Right atrium auricular region (tissue), 2 donors: ENCODE measurements around the gene HSF2. TPM values are rescaled to one million over a fixed set of nuclear protein-coding genes. Genes with fewer than 3 reads are reported as not detected.

ENCODE experiments used
- DNase-seq: peaks from one replicate; pipeline ENCODE4 v3.0.0-alpha.2; 2019; ENCODE audit warnings: low spot score
- H3K27ac ChIP-seq, 2 donors: fragments of 200-600 bp; sonication (generic); 1 replicate in 1 of 2; 2 replicates in 1 of 2; pipeline ENCODE4 v1.5.1; 2016 to 2019
- H3K27me3 ChIP-seq, 2 donors: fragments of 200-600 bp; sonication (generic); one replicate each; pipeline versions ENCODE4 v1.5.1 to v1.6.0; 2017 to 2019
- H3K36me3 ChIP-seq: fragments of 200-600 bp; sonication (generic); one replicate; pipeline ENCODE4 v1.5.1; 2016
- H3K4me1 ChIP-seq, 2 donors: fragments of 200-600 bp; sonication (generic); one replicate each; pipeline versions ENCODE4 v1.5.1 to v1.6.0; 2017 to 2019
- H3K4me3 ChIP-seq, 2 donors: fragments of 200-600 bp; sonication (generic); 1 replicate in 1 of 2; 2 replicates in 1 of 2; pipeline ENCODE4 v1.5.1; 2017 to 2019; ENCODE audit warnings: mild to moderate bottlenecking in 1 of 2, moderate library complexity in 1 of 2
- H3K9me3 ChIP-seq, 2 donors: fragments of 200-600 bp; sonication (generic); one replicate each; pipeline ENCODE4 v1.5.1; 2019
- CTCF ChIP-seq, 2 donors: fragments of 200-600 bp; sonication (generic); IDR thresholded peaks; one replicate each; pipeline ENCODE4 v1.5.1; 2019; ENCODE audit warnings: antibody characterized with exemption in 2 of 2
- total RNA-seq, 2 donors: library from RNA; depleted of rRNA; stranded (reverse); fragments of >200 nt; gene quantifications; one replicate each; pipeline ENCODE4 v1.1.0, GENCODE V29; 2016

HSF2 gene
- total RNA-seq, 2 donors from 2014 or later: 37.5 to 65.9 TPM

GRCh38 chr6:122461885-122462284 is 62.4 kb downstream of the HSF2 start:
- DNase-seq: no peak
- peaks cover 0 to 81% of the 10 kb centered on the region in 2 donors for H3K4me1 ChIP-seq
- no peak for TF ChIP-seq CTCF (IDR thresholded peaks at IDR 0.05)
- H3K27ac ChIP-seq: no peak overlapping the region
- H3K27me3 ChIP-seq: no peaks in the 10 kb centered on the region
- H3K36me3 ChIP-seq: peaks cover 23% of the 10 kb centered on the region
- no peak overlapping the region for H3K4me3 ChIP-seq
- no peaks in the 10 kb centered on the region for H3K9me3 ChIP-seq

- Histone ChIP-seq H3K27ac (peak within 1 kb of the TSS; percentile 96 to 98), H3K4me1 (peaks cover 0 to 36% of the 10 kb centered on the region in 2 donors), H3K9me3 (no peaks in the 10 kb centered on the region), H3K36me3 (peaks cover 1% of the 10 kb centered on the region), H3K4me3 (peak within 1 kb of the TSS; percentile 91), H3K27me3 (no peaks in the 10 kb centered on the region)
- peak; percentile 97 for DNase-seq
- no peak for TF ChIP-seq CTCF (IDR thresholded peaks at IDR 0.05)
Measured at GRCh38 chr6:122471107-122472021, 71.9 kb downstream of the HSF2 start, which contains the start of gene SERINC1. SERINC1 (minus strand) TSS chr6:122471807; CDS start chr6:122471737, 70 bp downstream.

DNA sequence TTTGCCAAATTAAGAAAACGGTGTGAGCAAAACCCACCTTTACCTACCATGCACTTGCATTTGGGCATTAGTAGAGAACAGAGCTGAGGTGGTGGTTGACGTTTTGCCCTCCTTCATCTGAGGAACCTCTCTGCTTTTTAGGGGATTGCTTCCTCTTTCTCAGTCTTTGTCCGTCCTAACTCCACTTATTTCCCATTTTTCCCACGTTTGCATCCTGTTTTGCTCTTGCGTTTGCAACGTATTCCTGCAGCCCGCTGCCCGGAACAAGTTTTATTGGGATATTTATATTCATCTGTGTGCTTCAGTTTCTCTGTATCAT is 72.5 kb downstream of the HSF2 start:
- DNase-seq: no peak
- H3K27ac ChIP-seq: peak overlapping the region; percentile 96 to 98
- no peaks in the 10 kb centered on the region for H3K27me3 ChIP-seq
- no peaks in the 10 kb centered on the region for H3K36me3 ChIP-seq
- peak overlapping the region; percentile 91 for H3K4me3 ChIP-seq
- peaks cover 0 to 31% of the 10 kb centered on the region in 2 donors for H3K4me1 ChIP-seq
- no peak for TF ChIP-seq CTCF (IDR thresholded peaks at IDR 0.05)
- H3K9me3 ChIP-seq: no peaks in the 10 kb centered on the region

- peak in 1 of 2 donors; percentile 52 for TF ChIP-seq CTCF (IDR thresholded peaks at IDR 0.05)
- no peaks in the 10 kb centered on the region for H3K36me3 ChIP-seq
- peaks cover 0 to 6% of the 10 kb centered on the region in 2 donors for H3K4me1 ChIP-seq
- no peak overlapping the region for H3K4me3 ChIP-seq
- H3K9me3 ChIP-seq: no peaks in the 10 kb centered on the region
- no peak for DNase-seq
- no peaks in the 10 kb centered on the region for H3K27me3 ChIP-seq
- no peak overlapping the region for H3K27ac ChIP-seq
Measured at GRCh38 chr6:122476131-122476530, 76.7 kb downstream of the HSF2 start.

DNA sequence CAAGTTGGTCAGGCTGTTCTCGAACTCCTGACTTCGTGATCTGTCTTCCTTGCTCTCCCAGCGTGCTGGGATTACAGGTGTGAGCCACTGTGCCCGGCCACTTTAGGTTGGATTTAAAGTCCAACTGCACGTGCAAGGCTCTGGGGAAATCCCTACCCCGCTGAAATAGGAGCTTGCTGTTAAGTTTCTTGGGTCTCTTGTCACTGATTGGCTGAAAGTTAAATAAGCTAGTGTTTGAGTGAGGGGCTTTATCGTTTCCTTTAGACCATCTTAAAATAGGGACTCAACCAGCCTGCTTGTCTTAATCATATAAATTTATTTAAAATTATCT is 83.3 kb downstream of the HSF2 start:
- H3K9me3 ChIP-seq: no peaks in the 10 kb centered on the region
- no peak overlapping the region for H3K27ac ChIP-seq
- no peaks in the 10 kb centered on the region for H3K36me3 ChIP-seq
- no peaks in the 10 kb centered on the region for H3K4me1 ChIP-seq
- TF ChIP-seq CTCF (IDR thresholded peaks at IDR 0.05): no peak
- DNase-seq: no peak
- H3K4me3 ChIP-seq: no peak overlapping the region
- H3K27me3 ChIP-seq: no peaks in the 10 kb centered on the region

Other genes starting within 250 kb of the HSF2 start
- gene SERINC1, start 72.2 kb downstream of the HSF2 start, total RNA-seq: 100 to 1,000 TPM; 163 to 223 TPM
- gene PKIB, start 210.8 kb downstream of the HSF2 start, total RNA-seq: not detected